ENCODE data around the gene NNMT. TPM values are rescaled to one million over a fixed set of nuclear protein-coding genes. Genes with fewer than 3 reads are reported as not detected.

NNMT gene
- total and polyA plus RNA-seq, 2 donors (not counting 1 experiment from before 2014, with no cell fraction given): not detected

GRCh38 chr11:114316980-114317786, 21.0 kb downstream of the NNMT start:
- Histone ChIP-seq H3K4me3 (ENCODE audit: control extremely low read depth in 1 of 5, extremely low read depth in 1 of 5, insufficient read depth in 1 of 5, low read depth in 2 of 5, low read length in 4 of 5) (no peak overlapping the region), H3K36me3 (replicated peaks in 1 of 2; ENCODE audit: control extremely low read depth in 1 of 2, control insufficient read depth in 1 of 2, extremely low read depth in 1 of 2, insufficient read depth in 2 of 2, low read length in 1 of 2) (no peaks in the 10 kb centered on the region), H3K9me3 (ENCODE audit: control extremely low read depth in 1 of 3, control insufficient read depth in 2 of 3, insufficient read depth in 1 of 3, low read length in 2 of 3) (peaks cover 0 to under 1% (median 0%) of the 10 kb centered on the region in 3 donors), H3K9ac (ENCODE audit: low read length) (no peak overlapping the region), H3K4me1 (ENCODE audit: control insufficient read depth in 2 of 2, insufficient read depth in 2 of 2, low read length in 2 of 2) (no peaks in the 10 kb centered on the region), H2AFZ (ENCODE audit: insufficient read depth, low read depth, low read length, poor library complexity, severe bottlenecking) (no peak overlapping the region), H3K27ac (ENCODE audit: low read length in 2 of 2) (no peak overlapping the region), H3K79me2 (ENCODE audit: control insufficient read depth, insufficient read depth, low read length) (no peaks in the 10 kb centered on the region), H3K27me3 (replicated peaks in 1 of 4; ENCODE audit: control extremely low read depth in 1 of 4, control insufficient read depth in 3 of 4, insufficient read depth in 4 of 4, low read length in 3 of 4) (peaks cover 0 to 13% (median 1%) of the 10 kb centered on the region in 4 experiments), H3K4me2 (replicated peaks; ENCODE audit: low read depth, low read length, poor library complexity, severe bottlenecking) (no peak overlapping the region), H4K20me1 (ENCODE audit: control insufficient read depth, insufficient read depth, low read length, poor library complexity, severe bottlenecking) (no peaks in the 10 kb centered on the region)
- 69% methylated on average over 2 of the region's 5 CpGs for whole genome bisulfite sequencing (ENCODE audit: insufficient coverage)
- H3K27me3 Mint-ChIP-seq: peaks cover 32% of the 10 kb centered on the region
- peaks cover 2% of the 10 kb centered on the region for H3K4me1 Mint-ChIP-seq
- TF ChIP-seq CTCF (IDR thresholded peaks at IDR 0.05) (no peak), EZH2 (IDR thresholded peaks at IDR 0.05; ENCODE audit: borderline replicate concordance, insufficient read depth, low read depth, low read length, poor library complexity, severe bottlenecking) (no peak)
- H3K4me3 Mint-ChIP-seq: no peak overlapping the region
- no peak overlapping the region for H3K27ac Mint-ChIP-seq
- no peak for DNase-seq
- H3K9me3 Mint-ChIP-seq (ENCODE audit: insufficient read depth): no peaks in the 10 kb centered on the region
- CTCF ChIA-PET: no interaction called here
- no peak for ATAC-seq (ENCODE audit: low read depth)
- intact Hi-C loops (cut with micrococcal nuclease): no loop called here
- POLR2A ChIA-PET: no interaction called here

- Histone ChIP-seq H3K4me3 (ENCODE audit: control extremely low read depth in 1 of 5, extremely low read depth in 1 of 5, insufficient read depth in 1 of 5, low read depth in 2 of 5, low read length in 4 of 5) (no peak overlapping the region), H3K9ac (ENCODE audit: low read length) (no peak overlapping the region), H3K9me3 (ENCODE audit: control extremely low read depth in 1 of 3, control insufficient read depth in 2 of 3, insufficient read depth in 1 of 3, low read length in 2 of 3) (no peaks in the 10 kb centered on the region), H3K4me2 (replicated peaks; ENCODE audit: low read depth, low read length, poor library complexity, severe bottlenecking) (no peak overlapping the region), H2AFZ (ENCODE audit: insufficient read depth, low read depth, low read length, poor library complexity, severe bottlenecking) (no peak overlapping the region), H3K27me3 (replicated peaks in 1 of 4; ENCODE audit: control extremely low read depth in 1 of 4, control insufficient read depth in 3 of 4, insufficient read depth in 4 of 4, low read length in 3 of 4) (peaks cover 0 to 13% (median 1%) of the 10 kb centered on the region in 4 experiments), H4K20me1 (ENCODE audit: control insufficient read depth, insufficient read depth, low read length, poor library complexity, severe bottlenecking) (no peaks in the 10 kb centered on the region), H3K36me3 (replicated peaks in 1 of 2; ENCODE audit: control extremely low read depth in 1 of 2, control insufficient read depth in 1 of 2, extremely low read depth in 1 of 2, insufficient read depth in 2 of 2, low read length in 1 of 2) (no peaks in the 10 kb centered on the region), H3K4me1 (ENCODE audit: control insufficient read depth in 2 of 2, insufficient read depth in 2 of 2, low read length in 2 of 2) (no peaks in the 10 kb centered on the region), H3K79me2 (ENCODE audit: control insufficient read depth, insufficient read depth, low read length) (no peaks in the 10 kb centered on the region), H3K27ac (ENCODE audit: low read length in 2 of 2) (no peak overlapping the region)
- TF ChIP-seq CTCF (IDR thresholded peaks at IDR 0.05): no peak
- TF ChIP-seq EZH2 (IDR thresholded peaks at IDR 0.05; ENCODE audit: borderline replicate concordance, insufficient read depth, low read depth, low read length, poor library complexity, severe bottlenecking): no peak
- Mint-ChIP-seq H3K27ac (no peak overlapping the region), H3K9me3 (ENCODE audit: insufficient read depth) (no peaks in the 10 kb centered on the region), H3K4me1 (peaks cover 2% of the 10 kb centered on the region), H3K27me3 (peaks cover 29% of the 10 kb centered on the region), H3K4me3 (no peak overlapping the region)
- CTCF ChIA-PET: no interaction called here
- 65% methylated on average over 2 of the region's 5 CpGs for WGBS (ENCODE audit: insufficient coverage)
- ATAC-seq (ENCODE audit: low read depth): no peak
- intact Hi-C loops (cut with micrococcal nuclease): no loop called here
- no peak for DNase-seq
- POLR2A ChIA-PET: no interaction called here
These were observed 21.6 kb downstream of the NNMT start for GRCh38 chr11:114317787-114318137.

Data from B cell (primary cell).